Endodermal cell (in vitro differentiated cells): ENCODE results near the gene WDR38. TPM values are rescaled to one million over a fixed set of nuclear protein-coding genes. Genes with fewer than 3 reads are reported as not detected.

Source experiments
- DNase-seq: peaks from one replicate; pipeline ENCODE4 v3.0.0-alpha.2; 2017
- H3K27ac ChIP-seq: 2 replicates; pipeline ENCODE4 v1.5.1; 2013; ENCODE audit warnings: mild to moderate bottlenecking, low read depth, low read length, moderate library complexity
- H3K27me3 ChIP-seq: 2 replicates; pipeline ENCODE4 v1.6.1; 2013; ENCODE audit warnings: mild to moderate bottlenecking, low read length, moderate library complexity; ENCODE audit not compliant: insufficient read depth, control insufficient read depth, poor library complexity, severe bottlenecking
- H3K36me3 ChIP-seq: 2 replicates; pipeline ENCODE4 v1.7.0; 2013; ENCODE audit warnings: mild to moderate bottlenecking, low read length, moderate library complexity; ENCODE audit not compliant: control insufficient read depth, insufficient read depth
- H3K4me1 ChIP-seq: one replicate; pipeline ENCODE4 v1.7.0; 2013; ENCODE audit warnings: low read length; ENCODE audit not compliant: control insufficient read depth, insufficient read depth
- H3K4me3 ChIP-seq: 2 replicates; pipeline ENCODE4 v1.5.1; 2013; ENCODE audit warnings: mild to moderate bottlenecking, low read length, moderate library complexity
- H3K9ac ChIP-seq: 2 replicates; pipeline ENCODE4 v1.6.1; 2013; ENCODE audit warnings: mild to moderate bottlenecking, low read length, moderate library complexity; ENCODE audit not compliant: poor library complexity, severe bottlenecking; ENCODE audit errors: extremely low read depth
- H3K9me3 ChIP-seq: 2 replicates; pipeline ENCODE4 v1.6.1; 2013; ENCODE audit warnings: mild to moderate bottlenecking, low read length, moderate library complexity; ENCODE audit not compliant: control insufficient read depth
- H3K27ac Mint-ChIP-seq: 2 replicates; pipeline ENCODE4 v1.8.0; 2020; ENCODE audit warnings: mixed read lengths
- H3K27me3 Mint-ChIP-seq: 2 replicates; pipeline ENCODE4 v1.8.0; 2021; ENCODE audit warnings: mild to moderate bottlenecking, mixed read lengths; ENCODE audit not compliant: insufficient read depth
- H3K36me3 Mint-ChIP-seq: 2 replicates; pipeline ENCODE4 v1.8.0; 2020; ENCODE audit warnings: low read depth, mixed read lengths
- H3K4me1 Mint-ChIP-seq: 2 replicates; pipeline ENCODE4 v1.8.0; 2020; ENCODE audit warnings: mixed read lengths
- H3K4me3 Mint-ChIP-seq: 2 replicates; pipeline ENCODE4 v1.8.0; 2020; ENCODE audit warnings: mild to moderate bottlenecking, moderate library complexity, mixed read lengths
- H3K9me3 Mint-ChIP-seq: 2 replicates; pipeline ENCODE4 v1.8.0; 2020; ENCODE audit warnings: mild to moderate bottlenecking, mixed read lengths
- CTCF ChIP-seq: fragments of 200-600 bp; sonication (generic); conservative IDR thresholded peaks from 2 replicates; pipeline ENCODE4 v1.5.0; 2021; ENCODE audit warnings: antibody characterized with exemption, mild to moderate bottlenecking
- WGBS, 2 experiments: methylation state at CpG; one replicate each; pipeline versions ENCODE4 v1.1.5 to v1.1.7; 2013; ENCODE audit warnings: missing lambda C conversion rate in 2 of 2, mixed read lengths in 1 of 2; ENCODE audit not compliant: insufficient coverage in 1 of 2, insufficient read length in 1 of 2; 5-methylcytosine and 5-hydroxymethylcytosine counted together
- total RNA-seq, 2 donors: library from RNA; stranded (reverse); fragmentation: NEBNext Ultra II Directional in 1 of 2; extraction: Animal tissue kit (Norgen Biotek cat#: 25700) in 1 of 2; gene quantifications; 2 replicates in 1 of 2; 3 replicates in 1 of 2; pipeline ENCODE4 v1.2.1, GENCODE V29; 2021

Gene WDR38
- total RNA-seq, 2 donors from 2014 or later, result not detected

- Mint-ChIP-seq H3K36me3 (peaks cover 34% of the 10 kb centered on the region), H3K27me3 (no peaks in the 10 kb centered on the region), H3K9me3 (no peaks in the 10 kb centered on the region), H3K4me1 (no peaks in the 10 kb centered on the region), H3K4me3 (no peak overlapping the region), H3K27ac (no peak overlapping the region)
- no peak for TF ChIP-seq CTCF
- no peak overlapping the region for H3K27ac ChIP-seq
- H3K4me1 ChIP-seq, result no peaks in the 10 kb centered on the region
- H3K9ac ChIP-seq, result no peak overlapping the region
- no peaks in the 10 kb centered on the region for H3K9me3 ChIP-seq
- peaks cover 14% of the 10 kb centered on the region for H3K36me3 ChIP-seq
- no peak for DNase-seq
- WGBS, 2 experiments, result 92 to 98% methylated on average over 5 to 7 of the region's 7 CpGs
- H3K4me3 ChIP-seq, result no peak overlapping the region
- H3K27me3 ChIP-seq, result no peaks in the 10 kb centered on the region
These were observed 36.9 kb downstream of the WDR38 start for GRCh38 chr9:124890179-124890578.

- H3K9ac ChIP-seq, result no peak overlapping the region
- peaks cover 15% of the 10 kb centered on the region for H3K36me3 ChIP-seq
- H3K4me3 ChIP-seq, result no peak overlapping the region
- no peaks in the 10 kb centered on the region for H3K4me1 ChIP-seq
- WGBS, 2 experiments, result 89 to 94% methylated on average over 9 of the region's 9 CpGs
- H3K27ac ChIP-seq, result no peak overlapping the region
- TF ChIP-seq CTCF, result no peak
- Mint-ChIP-seq H3K4me1 (no peaks in the 10 kb centered on the region), H3K27me3 (no peaks in the 10 kb centered on the region), H3K9me3 (no peaks in the 10 kb centered on the region), H3K4me3 (no peak overlapping the region), H3K36me3 (peaks cover 40% of the 10 kb centered on the region), H3K27ac (no peak overlapping the region)
- H3K27me3 ChIP-seq, result no peaks in the 10 kb centered on the region
- DNase-seq, result no peak
- no peaks in the 10 kb centered on the region for H3K9me3 ChIP-seq
These were observed 40.9 kb downstream of the WDR38 start for GRCh38 chr9:124894035-124894740.

GRCh38 chr9:124894741-124895170 is 41.5 kb downstream of the WDR38 start:
- H3K27me3 ChIP-seq, result no peaks in the 10 kb centered on the region
- TF ChIP-seq CTCF, result peak; percentile 74
- no peaks in the 10 kb centered on the region for H3K4me1 ChIP-seq
- peak overlapping the region; percentile 83 for H3K27ac ChIP-seq
- H3K36me3 ChIP-seq, result peaks cover 14% of the 10 kb centered on the region
- no peak overlapping the region for H3K9ac ChIP-seq
- Mint-ChIP-seq H3K27me3 (no peaks in the 10 kb centered on the region), H3K4me1 (no peaks in the 10 kb centered on the region), H3K9me3 (no peaks in the 10 kb centered on the region), H3K27ac (no peak overlapping the region), H3K4me3 (no peak overlapping the region), H3K36me3 (peaks cover 39% of the 10 kb centered on the region)
- peak; percentile 72 for DNase-seq
- no peaks in the 10 kb centered on the region for H3K9me3 ChIP-seq
- H3K4me3 ChIP-seq, result no peak overlapping the region
